ENCODE data around the gene TNRC18.

DNA sequence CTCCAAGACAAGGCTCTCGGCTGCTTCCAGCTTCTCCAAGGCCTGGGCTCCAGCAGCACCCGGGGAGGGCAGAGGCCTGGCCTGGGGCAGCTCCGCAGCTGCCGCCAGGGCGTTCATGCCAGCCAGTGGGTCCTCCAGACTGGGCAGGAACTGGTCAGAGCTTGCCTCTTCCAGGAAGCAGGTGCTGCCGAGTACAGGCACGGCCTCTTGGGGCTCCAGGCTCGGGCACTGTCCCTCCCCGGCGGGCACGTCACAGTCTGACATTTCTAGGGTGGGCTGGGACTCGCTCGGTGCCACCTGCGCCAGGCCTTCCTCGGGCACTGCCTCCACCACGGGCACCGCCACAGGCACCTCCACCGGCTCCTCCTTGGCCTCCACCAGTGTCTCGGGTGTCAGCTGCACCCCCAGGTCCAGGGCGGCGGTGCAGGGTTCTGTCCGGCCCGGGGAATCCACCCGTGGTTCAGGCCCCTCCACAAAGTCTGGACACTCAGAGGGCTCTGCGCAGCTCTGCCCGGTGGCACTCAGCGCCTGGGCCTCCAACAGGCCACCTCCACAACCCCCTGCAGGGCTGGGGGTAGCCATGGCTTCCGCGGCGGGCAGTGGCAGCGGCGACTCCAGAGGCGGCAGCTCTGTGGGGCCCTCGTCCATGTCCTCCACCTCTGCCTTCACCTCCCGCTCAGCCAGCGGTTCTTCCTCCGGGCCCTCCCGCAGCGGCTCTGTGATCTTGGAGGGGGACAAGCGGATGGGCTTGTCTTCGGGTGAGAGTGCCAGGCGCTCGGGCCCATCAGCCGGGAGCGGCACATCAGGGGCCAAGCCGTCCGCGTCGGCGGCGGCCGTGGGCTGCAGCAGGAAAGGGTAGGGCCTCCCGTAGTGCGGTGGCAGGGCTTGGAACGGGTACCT is 52.9 kb downstream of the TNRC18 start:
- TF ChIP-seq, protein P1, sequence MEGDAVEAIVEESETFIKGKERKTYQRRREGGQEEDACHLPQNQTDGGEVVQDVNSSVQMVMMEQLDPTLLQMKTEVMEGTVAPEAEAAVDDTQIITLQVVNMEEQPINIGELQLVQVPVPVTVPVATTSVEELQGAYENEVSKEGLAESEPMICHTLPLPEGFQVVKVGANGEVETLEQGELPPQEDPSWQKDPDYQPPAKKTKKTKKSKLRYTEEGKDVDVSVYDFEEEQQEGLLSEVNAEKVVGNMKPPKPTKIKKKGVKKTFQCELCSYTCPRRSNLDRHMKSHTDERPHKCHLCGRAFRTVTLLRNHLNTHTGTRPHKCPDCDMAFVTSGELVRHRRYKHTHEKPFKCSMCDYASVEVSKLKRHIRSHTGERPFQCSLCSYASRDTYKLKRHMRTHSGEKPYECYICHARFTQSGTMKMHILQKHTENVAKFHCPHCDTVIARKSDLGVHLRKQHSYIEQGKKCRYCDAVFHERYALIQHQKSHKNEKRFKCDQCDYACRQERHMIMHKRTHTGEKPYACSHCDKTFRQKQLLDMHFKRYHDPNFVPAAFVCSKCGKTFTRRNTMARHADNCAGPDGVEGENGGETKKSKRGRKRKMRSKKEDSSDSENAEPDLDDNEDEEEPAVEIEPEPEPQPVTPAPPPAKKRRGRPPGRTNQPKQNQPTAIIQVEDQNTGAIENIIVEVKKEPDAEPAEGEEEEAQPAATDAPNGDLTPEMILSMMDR (IDR thresholded peaks at IDR 0.05) = no peak
- TF ChIP-seq POLR2A (IDR thresholded peaks at IDR 0.05) = no peak

All from esophagus squamous epithelium (tissue), 4 donors.